OCI-LY7 (cell line): ENCODE results near the gene SLC30A3. TPM values are rescaled to one million over a fixed set of nuclear protein-coding genes. Genes with fewer than 3 reads are reported as not detected.

Experiments used
- BruUV-seq: library from RNA; stranded (reverse); fragments of 400-500 nt; replicated peaks from 2 replicates; lab custom pipeline; 2021; lab: Mats Ljungman, UMichigan
- CTCF ChIA-PET: fragments of 300-600 bp; sonication (Branson Sonifier 250); formaldehyde crosslinking; loops from one replicate; lab custom pipeline; 2022; ENCODE audit warnings: antibody characterized with exemption; ENCODE audit not compliant: unreplicated experiment; lab: Charles Lee
- POLR2A ChIA-PET: fragments of 300-600 bp; sonication (Branson Sonifier 250); formaldehyde crosslinking; loops from one replicate; lab custom pipeline; 2022; ENCODE audit warnings: antibody characterized with exemption; lab: Charles Lee
- DNase-seq: peaks from one replicate; pipeline ENCODE4 v3.0.0-alpha.2; 2015; ENCODE audit warnings: low spot score
- H2AFZ ChIP-seq: fragments of 200-600 bp; sonication (generic), shearing (Covaris generic); 2 replicates; pipeline ENCODE4 v1.6.1; 2014; ENCODE audit warnings: mild to moderate bottlenecking, antibody characterized with exemption, low read length, moderate library complexity
- H3K27ac ChIP-seq: fragments of 200-600 bp; sonication (generic); 2 replicates; pipeline ENCODE4 v1.5.1; 2014; ENCODE audit warnings: mixed run types, low read depth, mild to moderate bottlenecking, moderate library complexity, low read length, inconsistent platforms; ENCODE audit not compliant: poor library complexity, severe bottlenecking
- H3K36me3 ChIP-seq: fragments of 200-600 bp; sonication (generic); 2 replicates; pipeline ENCODE4 v1.6.1; 2014; ENCODE audit warnings: mild to moderate bottlenecking, antibody characterized with exemption, low read length, moderate library complexity, mixed read lengths; ENCODE audit not compliant: insufficient read depth
- H3K4me1 ChIP-seq: fragments of 200-600 bp; sonication (generic); 2 replicates; pipeline ENCODE4 v1.5.1; 2014; ENCODE audit warnings: mild to moderate bottlenecking, low read length; ENCODE audit not compliant: insufficient read depth, poor library complexity, severe bottlenecking
- H3K4me2 ChIP-seq: fragments of 200-600 bp; sonication (generic); 2 replicates; pipeline ENCODE4 v1.6.1; 2014; ENCODE audit warnings: mild to moderate bottlenecking, low read length
- H3K4me3 ChIP-seq: fragments of 200-600 bp; sonication (generic); 2 replicates; pipeline ENCODE4 v1.5.1; 2014; ENCODE audit warnings: mild to moderate bottlenecking, low read depth, low read length; ENCODE audit not compliant: poor library complexity, severe bottlenecking
- H3K79me2 ChIP-seq: fragments of 200-600 bp; sonication (generic); 2 replicates; pipeline ENCODE4 v1.6.1; 2016; ENCODE audit warnings: low read depth, mild to moderate bottlenecking, low read length, moderate library complexity, mixed read lengths; ENCODE audit not compliant: insufficient read depth
- H3K9me2 ChIP-seq: fragments of 200-600 bp; sonication (generic); 2 replicates; pipeline ENCODE4 v1.6.1; 2016; ENCODE audit warnings: mild to moderate bottlenecking, low read length, mixed read lengths; ENCODE audit not compliant: insufficient read depth
- H3K9me3 ChIP-seq: fragments of 200-600 bp; sonication (generic); 2 replicates; pipeline ENCODE4 v1.6.1; 2014; ENCODE audit warnings: mild to moderate bottlenecking, mixed run types, low read length, mixed read lengths
- H4K20me1 ChIP-seq: fragments of 200-600 bp; sonication (generic); 2 replicates; pipeline ENCODE4 v1.6.1; 2014; ENCODE audit warnings: mild to moderate bottlenecking, antibody characterized with exemption, low read length, moderate library complexity, mixed read lengths; ENCODE audit not compliant: insufficient read depth
- CTCF ChIP-seq: fragments of 200-600 bp; sonication (generic); conservative IDR thresholded peaks from 2 replicates; pipeline ENCODE4 v1.5.1; 2014; ENCODE audit warnings: mild to moderate bottlenecking, antibody characterized with exemption, low read length, moderate library complexity, mixed read lengths
- EZH2phosphoT487 ChIP-seq: fragments of 200-600 bp; sonication (generic); IDR thresholded peaks from 2 replicates; pipeline ENCODE4 v1.6.1; 2018; ENCODE audit warnings: low read depth, borderline replicate concordance, mild to moderate bottlenecking, mixed run types, antibody characterized with exemption, low read length, moderate library complexity, mixed read lengths
- intact Hi-C: fragments of 100-400 bp; cut with micrococcal nuclease; formaldehyde crosslinking; loops from one replicate; pipeline ENCODE4 v1.10.0; 2022; ENCODE audit not compliant: unreplicated experiment
- total RNA-seq, 2 experiments: library from RNA; depleted of rRNA in 1 of 2; stranded (reverse); fragments of >200 nt in 1 of 2; shearing (Covaris generic) in 1 of 2; gene quantifications; 2 replicates each; pipeline ENCODE4 v1.2.3, GENCODE V29; 2014 to 2022

Gene SLC30A3
- total RNA-seq, 2 experiments from 2014 or later, result 23.3 to 71.6 TPM

- CTCF ChIA-PET, result no interaction called here
- DNase-seq, result no peak
- Histone ChIP-seq H3K4me2 (no peak overlapping the region), H3K4me1 (peaks cover 32% of the 10 kb centered on the region), H2AFZ (no peak overlapping the region), H3K4me3 (no peak overlapping the region), H3K79me2 (no peaks in the 10 kb centered on the region; the same call in 1 of the 2 replicates), H4K20me1 (no peaks in the 10 kb centered on the region), H3K9me2 (no peaks in the 10 kb centered on the region), H3K9me3 (no peaks in the 10 kb centered on the region), H3K27ac (no peak overlapping the region), H3K36me3 (peaks cover 48% of the 10 kb centered on the region)
- intact Hi-C loops, result no loop called here
- POLR2A ChIA-PET, result interaction anchor here (0.9 kb wide), 1 partner anchor 31 kb away, joined by 3 read pairs; no protein-coding TSS in a partner anchor
- TF ChIP-seq EZH2phosphoT487 (no peak), CTCF (no peak)
- no TSS peak for BruUV-seq
Observed at GRCh38 chr2:27255187-27255586, 7.7 kb downstream of the SLC30A3 start.

- TF ChIP-seq CTCF, result no peak
- Histone ChIP-seq H3K4me3 (peak overlapping the region; percentile 58), H3K27ac (peak overlapping the region; percentile 92), H4K20me1 (no peaks in the 10 kb centered on the region), H3K9me2 (no peaks in the 10 kb centered on the region), H3K9me3 (no peaks in the 10 kb centered on the region), H2AFZ (peak overlapping the region; percentile 71), H3K4me1 (peaks cover 43% of the 10 kb centered on the region), H3K36me3 (peaks cover 28% of the 10 kb centered on the region), H3K4me2 (peak overlapping the region; percentile 76), H3K79me2 (no peaks in the 10 kb centered on the region)
- ChIA-PET POLR2A (interaction anchor here (0.8 to 3.2 kb wide), 13 partner anchors 8 to 51 kb away, joined by 3 to 21 read pairs (median 4); partner anchors contain the start of gene SLC30A3), CTCF (interaction anchor here (1.0 to 4.4 kb wide), 7 partner anchors 11 to 51 kb away, joined by 3 to 37 read pairs (median 7); partner anchors contain the start of genes SLC30A3 and TRIM54)
- intact Hi-C loops, result loop anchor here (1.0 to 2.0 kb wide), 2 partner anchors 11 to 55 kb away; no protein-coding TSS in a partner anchor
- BruUV-seq, result no TSS peak
- peak; percentile 55 for DNase-seq
Observed at GRCh38 chr2:27251766-27252165, 11.1 kb downstream of the SLC30A3 start.
